Activated CD4-positive, alpha-beta T cell treated with anti-CD3 and anti-CD28 coated beads, Interleukin-2, amount 10 ng/mL, durations not matched to agents 7 days and 5 days (primary cell): ENCODE data around the gene APPL2. TPM values are rescaled to one million over a fixed set of nuclear protein-coding genes. Genes with fewer than 3 reads are reported as not detected.

Experiments
- CTCF ChIA-PET: fragments of 350-600 bp; sonication (Branson Sonifier 250); formaldehyde crosslinking; loops from one replicate; lab custom pipeline; 2021; ENCODE audit warnings: antibody characterized with exemption; lab: Charles Lee
- POLR2A ChIA-PET: fragments of 350-600 bp; sonication (Branson Sonifier 250); formaldehyde crosslinking; loops from one replicate; lab custom pipeline; 2021; ENCODE audit warnings: antibody characterized with exemption; lab: Charles Lee
- DNase-seq: peaks from one replicate; pipeline ENCODE4 v3.0.0-alpha.2; 2020
- H3K27ac Mint-ChIP-seq: one replicate; pipeline ENCODE4 v1.8.0; 2021; ENCODE audit warnings: mild to moderate bottlenecking, moderate library complexity, mixed read lengths
- H3K27me3 Mint-ChIP-seq: one replicate; pipeline ENCODE4 v1.8.0; 2021; ENCODE audit warnings: mixed read lengths
- H3K36me3 Mint-ChIP-seq: one replicate; pipeline ENCODE4 v1.8.0; 2021; ENCODE audit warnings: low read depth, mixed read lengths
- H3K4me1 Mint-ChIP-seq: one replicate; pipeline ENCODE4 v1.8.0; 2021; ENCODE audit warnings: mixed read lengths
- H3K4me3 Mint-ChIP-seq: one replicate; pipeline ENCODE4 v1.8.0; 2021; ENCODE audit warnings: mild to moderate bottlenecking, moderate library complexity, mixed read lengths
- H3K9me3 Mint-ChIP-seq: one replicate; pipeline ENCODE4 v1.8.0; 2021; ENCODE audit warnings: mixed read lengths
- total RNA-seq, 2 experiments: library from RNA; stranded (reverse); gene quantifications; one replicate each; pipeline ENCODE4 v1.2.3, GENCODE V29; 2021

The APPL2 gene
- 10 to 100 TPM; 24.6 to 27.3 TPM for total RNA-seq

DNA sequence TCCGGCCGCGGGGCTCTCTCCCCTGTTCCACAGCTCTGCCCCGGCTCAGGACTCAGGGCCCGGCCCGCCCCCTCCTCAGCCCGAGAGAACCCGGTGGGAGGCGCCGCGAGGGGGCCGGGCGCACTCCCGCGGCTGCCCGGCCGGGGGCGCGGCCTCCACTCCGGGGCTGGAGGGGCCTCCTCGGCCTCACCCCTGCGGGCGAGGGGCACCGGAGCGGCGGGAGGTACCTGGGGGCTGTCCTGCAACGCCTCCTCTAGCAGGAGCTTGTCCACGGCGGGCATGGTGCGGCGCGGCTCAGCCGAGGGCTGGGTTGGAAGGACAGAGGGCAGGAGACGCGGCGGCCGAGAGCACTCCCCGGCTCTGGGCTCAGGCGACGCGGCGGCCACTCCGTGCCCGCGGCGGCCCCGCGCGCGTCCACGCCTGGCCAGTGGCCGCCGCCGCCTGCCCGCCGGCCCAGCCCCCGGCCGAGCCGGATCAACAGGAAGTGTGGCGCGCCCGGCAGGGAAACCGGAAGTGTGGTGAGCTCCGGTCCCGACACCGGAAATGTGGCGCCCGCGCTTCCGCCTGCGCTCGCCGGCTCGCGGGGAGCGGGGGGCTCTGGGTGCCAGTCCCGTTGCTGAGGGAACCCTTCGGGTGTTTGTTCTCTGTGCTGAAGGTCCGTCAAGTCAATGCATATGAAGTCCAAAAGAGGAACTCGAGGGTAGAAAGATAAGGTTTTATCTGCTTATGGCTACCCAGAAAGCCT, at the start of gene APPL2:
Gene APPL2 (minus strand): TSS at position 443 of the 745 bp plus-strand sequence. CDS start 162 bp downstream, at position 281.
- CTCF ChIA-PET: interaction anchor here (0.8 to 2.4 kb wide), 10 partner anchors 8 to 99 kb away, joined by 3 to 9 read pairs (median 3); no protein-coding TSS in a partner anchor
- Mint-ChIP-seq H3K4me1 (peaks cover 32% of the 10 kb centered on the region), H3K9me3 (peaks cover 2% of the 10 kb centered on the region), H3K36me3 (peaks cover 8% of the 10 kb centered on the region), H3K27me3 (peaks cover 2% of the 10 kb centered on the region), H3K27ac (peak within 1 kb of the TSS; percentile 91), H3K4me3 (peak within 1 kb of the TSS; percentile 90)
- POLR2A ChIA-PET: no interaction called here
- DNase-seq: peak; percentile 80

- H3K9me3 Mint-ChIP-seq: no peaks in the 10 kb centered on the region
- H3K36me3 Mint-ChIP-seq: no peaks in the 10 kb centered on the region
- no peak overlapping the region for H3K4me3 Mint-ChIP-seq
- CTCF ChIA-PET: no interaction called here
- no peak overlapping the region for H3K27ac Mint-ChIP-seq
- H3K4me1 Mint-ChIP-seq: no peaks in the 10 kb centered on the region
- DNase-seq: no peak
- peaks cover 22% of the 10 kb centered on the region for H3K27me3 Mint-ChIP-seq
- POLR2A ChIA-PET: no interaction called here
Observed at GRCh38 chr12:105285378-105285777, 49.4 kb upstream of the APPL2 start.

DNA sequence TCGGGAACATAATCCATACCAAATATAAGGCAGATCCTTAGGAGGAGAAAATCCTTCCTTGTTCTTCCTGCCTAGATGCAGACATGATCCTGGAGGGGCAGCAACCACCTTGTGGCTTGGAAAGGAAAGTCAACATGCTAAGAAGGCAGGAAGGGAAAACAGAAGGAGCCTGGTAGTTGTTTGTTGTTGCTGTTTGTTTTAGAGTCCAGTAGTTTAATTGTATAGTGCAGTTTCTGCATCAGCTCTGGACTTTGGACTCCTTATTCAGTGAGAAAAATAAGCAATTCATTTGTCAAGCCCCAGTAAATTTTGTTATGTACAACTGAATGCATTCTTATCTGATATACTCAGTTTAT, 45.7 kb upstream of the APPL2 start:
- Mint-ChIP-seq H3K27ac (no peak overlapping the region), H3K36me3 (no peaks in the 10 kb centered on the region), H3K9me3 (no peaks in the 10 kb centered on the region), H3K27me3 (peaks cover 22% of the 10 kb centered on the region), H3K4me1 (no peaks in the 10 kb centered on the region), H3K4me3 (no peak overlapping the region)
- ChIA-PET POLR2A (no interaction called here), CTCF (no interaction called here)
- DNase-seq: no peak

DNA sequence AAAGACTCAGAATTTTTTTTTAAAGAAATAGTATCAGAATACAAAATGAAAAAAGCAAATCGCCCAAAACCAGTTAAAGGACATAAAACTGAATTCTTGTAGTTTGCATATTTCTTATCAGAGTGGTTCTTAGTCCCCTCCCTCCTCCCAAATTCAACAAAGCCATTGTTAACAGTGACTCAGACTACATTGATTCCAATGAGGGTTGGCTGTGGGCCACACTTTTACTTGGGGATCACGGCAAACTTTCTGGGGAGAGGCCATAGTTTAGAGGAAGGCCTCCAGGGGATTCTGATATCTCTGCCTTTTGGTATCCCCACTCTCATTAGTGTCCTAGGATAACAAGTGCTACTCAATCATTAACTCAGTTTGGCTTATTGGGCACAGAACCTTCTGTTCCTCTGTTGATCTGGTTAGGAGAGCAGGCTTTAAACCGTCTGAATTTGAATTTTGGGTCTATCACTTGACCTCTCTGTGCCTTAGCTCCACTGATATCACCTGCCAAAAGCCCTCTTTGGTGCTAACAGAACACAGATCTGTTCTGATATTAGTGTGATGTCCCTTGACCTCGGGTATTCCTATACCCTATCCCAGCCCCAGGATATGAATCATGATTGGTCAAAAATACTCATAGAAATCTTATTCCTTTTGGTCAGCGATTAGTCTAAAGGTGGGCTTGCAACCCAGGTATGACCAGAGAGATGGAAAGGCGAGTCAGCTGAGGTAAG, 45.2 kb upstream of the APPL2 start:
- no peaks in the 10 kb centered on the region for H3K9me3 Mint-ChIP-seq
- H3K27me3 Mint-ChIP-seq: peaks cover 17% of the 10 kb centered on the region
- ChIA-PET CTCF (no interaction called here), POLR2A (no interaction called here)
- no peaks in the 10 kb centered on the region for H3K36me3 Mint-ChIP-seq
- no peak overlapping the region for H3K27ac Mint-ChIP-seq
- DNase-seq: no peak
- peaks cover 4% of the 10 kb centered on the region for H3K4me1 Mint-ChIP-seq
- no peak overlapping the region for H3K4me3 Mint-ChIP-seq

DNA sequence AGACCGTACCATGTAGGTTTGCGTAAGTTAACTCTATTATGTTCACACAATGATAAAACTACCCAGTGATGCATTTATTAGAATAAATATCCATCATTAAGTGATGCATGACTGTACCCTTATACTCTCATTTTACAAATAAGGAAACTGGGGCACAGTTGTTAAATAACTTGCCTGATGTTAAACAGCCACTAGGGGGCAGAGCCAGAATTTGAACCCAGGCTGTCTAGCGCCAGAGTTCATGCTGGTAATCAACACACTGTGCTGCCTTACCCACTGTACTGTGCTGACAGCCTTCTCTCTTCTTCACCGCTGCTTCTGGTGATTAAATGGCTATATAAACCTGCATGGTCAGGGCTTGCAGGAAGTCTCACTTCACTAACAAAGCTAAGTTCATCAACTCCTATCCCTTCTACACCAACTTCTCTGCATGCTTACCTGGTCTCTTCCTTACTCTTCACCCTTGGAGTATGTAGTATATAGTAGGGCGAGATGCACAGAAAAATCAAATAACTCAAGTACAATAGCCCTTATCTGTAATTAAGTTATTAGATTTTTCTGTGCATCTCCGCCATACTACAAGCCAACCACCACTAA, 43.6 kb upstream of the APPL2 start:
- peak; percentile 67 for DNase-seq
- Mint-ChIP-seq H3K27ac (no peak overlapping the region), H3K4me3 (no peak overlapping the region), H3K9me3 (no peaks in the 10 kb centered on the region), H3K36me3 (no peaks in the 10 kb centered on the region), H3K4me1 (peaks cover 4% of the 10 kb centered on the region), H3K27me3 (peaks cover 15% of the 10 kb centered on the region)
- POLR2A ChIA-PET: no interaction called here
- CTCF ChIA-PET: interaction anchor here (1.3 kb wide), 1 partner anchor 44 kb away, joined by 3 read pairs; the partner anchor contains the start of gene APPL2

DNA sequence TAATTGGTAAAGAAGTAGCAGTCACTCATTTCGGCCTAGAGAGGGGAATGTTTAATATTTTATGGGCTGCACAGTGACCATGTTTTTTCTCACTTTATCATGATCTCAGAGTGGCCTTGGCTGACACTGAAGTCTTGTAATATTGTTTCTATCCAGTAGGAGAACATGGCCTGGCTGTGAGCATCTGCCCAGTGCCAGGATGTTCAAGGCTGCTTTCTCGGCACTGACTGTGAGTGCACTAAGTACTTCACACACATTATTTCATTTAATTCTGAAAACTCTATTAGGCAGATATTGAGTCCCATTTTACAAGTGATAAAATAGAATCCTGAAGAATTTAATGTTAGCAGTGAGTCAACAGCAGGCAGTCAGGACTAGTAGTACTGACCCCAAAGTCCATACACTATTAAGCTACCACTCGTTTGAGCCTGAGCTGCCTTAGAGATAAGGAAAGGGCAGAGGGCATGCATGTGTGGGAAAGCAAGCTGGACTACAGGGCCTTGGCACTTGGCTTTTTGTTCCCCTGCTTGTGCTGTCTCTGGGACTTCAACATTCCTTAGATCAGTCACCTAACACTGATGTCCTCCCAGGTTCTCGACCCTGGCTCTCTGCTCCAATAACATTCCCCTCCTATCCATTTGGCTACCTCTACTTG, 42.2 kb upstream of the APPL2 start:
- Mint-ChIP-seq H3K27me3 (peaks cover 3% of the 10 kb centered on the region), H3K9me3 (no peaks in the 10 kb centered on the region), H3K4me1 (peaks cover 4% of the 10 kb centered on the region), H3K4me3 (no peak overlapping the region), H3K36me3 (no peaks in the 10 kb centered on the region), H3K27ac (no peak overlapping the region)
- no peak for DNase-seq
- CTCF ChIA-PET: interaction anchor here (1.2 kb wide), 1 partner anchor 105 kb away, joined by 3 read pairs; no protein-coding TSS in a partner anchor
- POLR2A ChIA-PET: no interaction called here

DNA sequence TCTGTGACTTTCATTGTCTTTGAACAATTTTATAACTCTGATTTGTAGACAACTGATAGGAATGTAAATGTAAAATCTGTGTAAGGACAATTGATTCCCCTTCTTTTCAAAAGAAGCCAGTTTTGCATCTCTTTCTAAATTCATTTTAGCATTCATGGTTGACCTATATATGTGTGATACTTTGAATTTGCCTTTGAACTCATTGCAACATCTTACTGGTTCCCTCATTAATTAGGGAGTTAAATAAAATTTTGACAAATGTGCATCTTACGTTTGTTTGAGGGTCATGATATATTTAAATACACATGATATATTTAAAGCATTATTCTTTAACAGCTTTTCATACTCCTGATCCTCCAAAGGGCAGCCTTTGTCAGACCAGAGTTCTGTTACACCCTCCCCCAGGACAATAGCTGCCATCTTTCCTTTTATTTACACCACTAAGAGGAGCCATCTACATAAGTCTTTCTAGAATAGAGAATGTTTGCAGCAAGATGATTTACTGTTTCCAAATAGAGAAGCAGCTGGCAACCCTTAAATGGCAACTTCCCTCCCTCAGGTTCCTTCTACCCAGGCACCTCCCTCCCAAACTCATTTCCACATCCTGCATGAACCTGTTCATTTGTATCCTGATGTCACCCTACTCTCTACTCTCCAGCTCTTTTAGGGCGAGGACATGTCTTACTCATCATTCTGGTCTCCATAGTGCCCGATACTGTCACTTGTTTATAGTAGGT, 40.2 kb upstream of the APPL2 start:
- CTCF ChIA-PET: no interaction called here
- no peak overlapping the region for H3K27ac Mint-ChIP-seq

GRCh38 chr12:105274571-105274970, 38.6 kb upstream of the APPL2 start:
- ChIA-PET CTCF (no interaction called here), POLR2A (no interaction called here)
- peaks cover 3% of the 10 kb centered on the region for H3K27me3 Mint-ChIP-seq
- no peaks in the 10 kb centered on the region for H3K36me3 Mint-ChIP-seq
- H3K27ac Mint-ChIP-seq: no peak overlapping the region
- H3K4me3 Mint-ChIP-seq: no peak overlapping the region
- DNase-seq: no peak
- H3K9me3 Mint-ChIP-seq: no peaks in the 10 kb centered on the region
- H3K4me1 Mint-ChIP-seq: peaks cover 4% of the 10 kb centered on the region

More for the DNA sequence above, 40.2 kb upstream of the APPL2 start:
- H3K4me1 Mint-ChIP-seq: peaks cover 4% of the 10 kb centered on the region
- no peaks in the 10 kb centered on the region for H3K9me3 Mint-ChIP-seq
- DNase-seq: no peak
- no peak overlapping the region for H3K4me3 Mint-ChIP-seq
- no peaks in the 10 kb centered on the region for H3K36me3 Mint-ChIP-seq
- peaks cover 2% of the 10 kb centered on the region for H3K27me3 Mint-ChIP-seq
- POLR2A ChIA-PET: no interaction called here

DNA sequence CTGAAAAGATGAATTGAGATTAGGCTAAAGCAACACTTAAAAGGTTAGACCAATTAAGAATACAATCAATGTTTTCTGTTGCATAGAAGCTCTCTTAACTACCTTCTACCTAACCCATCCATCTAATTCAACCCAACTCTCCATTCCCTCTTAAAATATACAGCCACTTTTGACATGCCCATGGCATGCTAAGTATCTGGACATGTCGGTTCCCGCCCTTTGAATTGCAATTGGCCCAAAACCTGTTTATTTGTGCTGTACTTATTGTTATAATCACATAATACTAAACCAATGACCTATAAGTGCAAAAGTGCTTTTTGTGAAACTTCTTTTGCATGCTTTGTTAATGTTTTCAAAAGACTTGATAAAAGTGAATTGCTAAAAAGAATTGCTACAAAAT, 37.6 kb upstream of the APPL2 start:
- CTCF ChIA-PET: interaction anchor here (0.6 to 1.3 kb wide), 2 partner anchors 20 to 1041 kb away, joined by 3 to 4 read pairs; no protein-coding TSS in a partner anchor
- Mint-ChIP-seq H3K9me3 (no peaks in the 10 kb centered on the region), H3K36me3 (no peaks in the 10 kb centered on the region), H3K4me1 (peaks cover 4% of the 10 kb centered on the region), H3K4me3 (no peak overlapping the region), H3K27ac (no peak overlapping the region), H3K27me3 (peaks cover 5% of the 10 kb centered on the region)
- DNase-seq: no peak
- POLR2A ChIA-PET: no interaction called here

GRCh38 chr12:105272814-105273416, 36.9 kb upstream of the APPL2 start:
- Mint-ChIP-seq H3K4me1 (peaks cover 4% of the 10 kb centered on the region), H3K36me3 (no peaks in the 10 kb centered on the region), H3K27me3 (peaks cover 5% of the 10 kb centered on the region), H3K27ac (no peak overlapping the region), H3K4me3 (no peak overlapping the region), H3K9me3 (no peaks in the 10 kb centered on the region)
- ChIA-PET CTCF (interaction anchor here (0.6 to 1.4 kb wide), 3 partner anchors 19 to 1042 kb away, joined by 3 to 6 read pairs (median 4); no protein-coding TSS in a partner anchor), POLR2A (no interaction called here)
- DNase-seq: no peak

DNA sequence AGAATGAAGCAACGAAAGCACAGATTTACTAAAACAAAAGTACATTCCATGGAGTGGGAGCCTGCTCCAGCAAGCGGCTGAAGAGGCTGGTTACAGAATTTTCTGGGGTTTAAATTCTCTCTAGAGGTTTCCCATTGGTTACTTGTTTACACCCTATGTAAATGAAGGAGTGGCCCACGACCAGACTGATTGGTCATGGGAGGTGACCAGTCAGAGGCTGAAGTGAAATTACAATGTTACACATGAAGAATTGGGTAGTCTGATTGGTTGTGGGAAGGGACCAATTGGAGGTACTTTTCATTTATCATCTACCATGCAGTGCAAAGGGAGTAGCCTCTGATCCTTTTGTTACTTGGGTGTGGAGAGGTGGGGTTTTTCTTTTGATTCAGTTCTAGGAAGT, 36.2 kb upstream of the APPL2 start:
- peaks cover 4% of the 10 kb centered on the region for H3K4me1 Mint-ChIP-seq
- CTCF ChIA-PET: interaction anchor here (1.3 to 1.4 kb wide), 2 partner anchors 18 to 22 kb away, joined by 3 to 6 read pairs; no protein-coding TSS in a partner anchor
- H3K36me3 Mint-ChIP-seq: no peaks in the 10 kb centered on the region
- H3K27ac Mint-ChIP-seq: no peak overlapping the region
- no peak for DNase-seq
- H3K27me3 Mint-ChIP-seq: peaks cover 5% of the 10 kb centered on the region
- no peaks in the 10 kb centered on the region for H3K9me3 Mint-ChIP-seq
- POLR2A ChIA-PET: no interaction called here
- H3K4me3 Mint-ChIP-seq: no peak overlapping the region
